Measurements from ENCODE around the gene GRAMD2A. TPM values are rescaled to one million over a fixed set of nuclear protein-coding genes. Genes with fewer than 3 reads are reported as not detected.

The GRAMD2A gene
- total RNA-seq, 4 donors from 2014 or later: 0.41 to 1.4 TPM; not detected in 2

GRCh38 chr15:72202302-72202701 is 4.7 kb upstream of the GRAMD2A start:
- H3K27me3 ChIP-seq: peaks cover 7% of the 10 kb centered on the region
- no peak overlapping the region for H3K27ac ChIP-seq
- in situ Hi-C loops (cut with MboI; ENCODE audit: low pct_ligation_motif_present in 1 of 4, low pct_unique_long_range_greater_than_20kb in 1 of 4, low sequenced_read_pairs in 3 of 4): loop anchor here in 1 of 4 donors (10.0 kb wide), 1 partner anchor 72 kb away; the partner anchor contains the start of gene PARP6
- peaks cover 0 to 13% (median 2%) of the 10 kb centered on the region in 4 donors for H3K4me1 ChIP-seq
- H3K9me3 ChIP-seq: no peaks in the 10 kb centered on the region
- H3K36me3 ChIP-seq: peaks cover 0 to 65% (median 29%) of the 10 kb centered on the region in 4 donors
- no peak for DNase-seq
- TF ChIP-seq POLR2AphosphoS5 (IDR thresholded peaks at IDR 0.05): no peak
- no peak for TF ChIP-seq POLR2A (IDR thresholded peaks at IDR 0.05)
- no peak for TF ChIP-seq CTCF (IDR thresholded peaks at IDR 0.05)
- no peak for TF ChIP-seq EP300 (IDR thresholded peaks at IDR 0.05; ENCODE audit: low read depth)
- H3K4me3 ChIP-seq: no peak overlapping the region
- 94% methylated on average over 13 of the region's 13 CpGs; no CpG with 5 or more reads in 1 of the 2 donors for WGBS, 2 donors (ENCODE audit: low coverage in 1 of 2)
- intact Hi-C loops (cut with DNase I; ENCODE audit: low total_unique reads): no loop called here

DNA sequence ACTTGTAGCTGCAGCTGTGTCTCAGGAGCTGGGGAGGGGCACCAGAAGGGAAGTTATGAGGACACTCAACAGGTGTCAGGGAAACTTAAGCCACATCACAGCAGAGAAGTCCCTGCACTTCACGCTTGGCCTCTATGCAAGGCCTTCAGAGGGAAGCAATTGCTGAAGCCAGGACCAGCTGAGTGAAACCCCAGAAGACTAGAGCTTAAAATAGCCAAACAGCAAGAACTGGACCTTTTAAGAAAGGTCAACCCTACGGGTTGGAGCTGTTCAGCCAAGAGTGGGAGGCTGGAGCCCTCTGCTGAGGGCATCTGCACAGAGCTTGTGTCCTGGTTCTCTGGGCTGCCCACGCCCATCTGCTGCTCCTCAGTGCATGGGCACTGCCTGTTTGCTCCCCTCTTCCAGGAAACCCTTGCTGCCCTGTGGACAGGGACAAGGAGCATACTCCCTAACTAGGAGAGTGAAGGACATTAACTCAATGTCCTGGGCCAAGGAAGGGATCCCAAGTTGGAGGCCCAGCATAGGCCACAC is 3.9 kb upstream of the GRAMD2A start:
- in situ Hi-C loops (cut with MboI; ENCODE audit: low pct_ligation_motif_present in 1 of 4, low pct_unique_long_range_greater_than_20kb in 1 of 4, low sequenced_read_pairs in 3 of 4) (loop anchor here in 1 of 4 donors (10.0 kb wide), 1 partner anchor 73 kb away; the partner anchor contains the start of gene PARP6), intact Hi-C loops (cut with DNase I; ENCODE audit: low total_unique reads) (loop anchor here (2.0 kb wide), 1 partner anchor 85 kb away; no protein-coding TSS in a partner anchor)
- DNase-seq: no peak
- peaks cover 16% of the 10 kb centered on the region for H3K27me3 ChIP-seq
- no peak overlapping the region for H3K4me3 ChIP-seq
- H3K36me3 ChIP-seq: peaks cover 0 to 57% (median 25%) of the 10 kb centered on the region in 4 donors
- H3K4me1 ChIP-seq: peaks cover 0 to 19% (median 5%) of the 10 kb centered on the region in 4 donors
- H3K9me3 ChIP-seq: no peaks in the 10 kb centered on the region
- 83% methylated on average over 3 of the region's 3 CpGs; no CpG with 5 or more reads in 1 of the 2 donors for WGBS, 2 donors (ENCODE audit: low coverage in 1 of 2)
- no peak overlapping the region for H3K27ac ChIP-seq
- no peak for TF ChIP-seq CTCF (IDR thresholded peaks at IDR 0.05)
- TF ChIP-seq POLR2AphosphoS5 (IDR thresholded peaks at IDR 0.05): no peak
- no peak for TF ChIP-seq POLR2A (IDR thresholded peaks at IDR 0.05)
- TF ChIP-seq EP300 (IDR thresholded peaks at IDR 0.05; ENCODE audit: low read depth): no peak

DNA sequence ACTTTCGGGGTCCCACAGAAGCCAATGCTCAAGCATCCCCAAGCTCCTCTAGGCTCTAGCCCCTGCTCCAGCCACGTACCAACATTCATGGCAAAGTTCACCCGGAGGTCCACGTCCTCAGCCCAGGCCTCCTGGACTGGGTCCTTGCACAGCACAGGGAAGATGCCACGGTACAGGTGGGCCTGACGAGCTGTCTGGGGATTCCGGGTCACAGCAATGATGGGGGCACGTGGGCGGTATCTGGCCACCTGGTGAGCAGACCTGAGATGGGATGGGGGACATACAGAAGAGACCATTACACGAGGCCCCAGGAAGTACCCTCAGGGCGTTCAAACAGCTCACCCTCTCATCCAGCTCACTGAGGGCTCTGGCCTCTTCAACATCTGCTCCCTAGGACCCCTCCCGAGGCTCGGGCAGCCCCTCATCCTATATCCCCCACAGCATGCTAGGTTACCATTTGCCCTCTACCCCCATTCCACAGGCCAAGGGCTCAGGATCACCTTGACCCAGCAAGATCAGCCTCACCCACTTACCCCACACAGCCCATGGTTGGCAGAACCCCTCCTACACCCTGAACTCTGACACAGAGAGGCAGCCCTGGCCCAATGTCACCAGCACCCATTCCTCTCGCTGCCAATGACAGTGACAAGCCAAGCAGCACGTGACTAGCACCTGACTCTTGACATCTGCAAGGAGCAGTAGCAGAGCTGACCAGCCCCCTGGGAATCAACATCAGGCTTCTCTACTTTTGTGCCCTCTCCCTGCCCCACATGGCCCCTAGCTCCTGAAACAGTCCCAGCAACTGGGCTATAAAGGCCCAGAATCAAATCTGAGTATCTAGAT is 3.0 kb upstream of the GRAMD2A start:
- Histone ChIP-seq H3K4me3 (no peak overlapping the region), H3K27me3 (peaks cover 23% of the 10 kb centered on the region), H3K4me1 (peaks cover 0 to 19% (median 5%) of the 10 kb centered on the region in 4 donors), H3K27ac (peak overlapping the region in 3 of 4 donors; percentile 27 to 44 (median 43)), H3K9me3 (no peaks in the 10 kb centered on the region), H3K36me3 (peaks cover 0 to 48% (median 19%) of the 10 kb centered on the region in 4 donors)
- intact Hi-C loops (cut with DNase I; ENCODE audit: low total_unique reads): loop anchor here (2.0 kb wide), 1 partner anchor 86 kb away; no protein-coding TSS in a partner anchor
- 83% methylated on average over 15 of the region's 15 CpGs; no CpG with 5 or more reads in 1 of the 2 donors for WGBS, 2 donors (ENCODE audit: low coverage in 1 of 2)
- DNase-seq: no peak
- TF ChIP-seq POLR2AphosphoS5 (IDR thresholded peaks at IDR 0.05) (no peak), CTCF (IDR thresholded peaks at IDR 0.05) (no peak)
- in situ Hi-C loops (cut with MboI; ENCODE audit: low pct_ligation_motif_present in 1 of 4, low pct_unique_long_range_greater_than_20kb in 1 of 4, low sequenced_read_pairs in 3 of 4): loop anchor here in 1 of 4 donors (10.0 kb wide), 1 partner anchor 74 kb away; the partner anchor contains the start of gene PARP6

DNA sequence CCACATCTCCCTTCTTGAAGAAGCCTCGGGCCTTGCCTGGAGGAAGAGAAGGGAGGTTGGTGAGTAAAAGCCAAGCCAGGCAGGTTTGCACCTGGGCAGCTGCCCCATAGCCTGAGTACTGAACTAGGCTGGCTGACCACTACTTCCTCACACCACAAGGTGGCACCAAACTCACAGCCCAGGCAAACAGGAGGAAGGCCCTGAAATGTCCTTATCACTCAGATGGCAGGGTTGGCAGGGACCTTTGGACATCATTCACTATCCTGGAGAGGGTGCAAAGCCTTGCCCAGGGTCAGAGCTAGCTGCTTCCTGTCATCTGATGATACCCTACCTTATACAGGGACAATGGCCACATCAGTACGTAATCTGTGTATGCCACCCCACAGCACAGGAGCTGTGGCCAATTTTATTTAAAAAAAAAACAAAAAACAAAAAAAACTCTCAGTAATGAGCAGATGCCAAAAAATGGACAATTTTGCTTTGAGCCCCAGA is 2.2 kb upstream of the GRAMD2A start:
- H3K9me3 ChIP-seq: no peaks in the 10 kb centered on the region
- intact Hi-C loops (cut with DNase I; ENCODE audit: low total_unique reads): loop anchor here (2.0 kb wide), 1 partner anchor 87 kb away; no protein-coding TSS in a partner anchor
- TF ChIP-seq POLR2AphosphoS5 (IDR thresholded peaks at IDR 0.05) (peak in 1 of 3 donors; percentile 32), CTCF (IDR thresholded peaks at IDR 0.05) (peak; percentile 90 to 94 (median 91)), POLR2A (IDR thresholded peaks at IDR 0.05) (no peak), EP300 (IDR thresholded peaks at IDR 0.05; ENCODE audit: low read depth) (no peak)
- 37% methylated on average over 2 of the region's 2 CpGs; no CpG with 5 or more reads in 1 of the 2 donors for WGBS, 2 donors (ENCODE audit: low coverage in 1 of 2)
- no peak overlapping the region for H3K4me3 ChIP-seq
- H3K36me3 ChIP-seq: peaks cover 0 to 41% (median 16%) of the 10 kb centered on the region in 4 donors
- H3K27ac ChIP-seq: peak overlapping the region in 3 of 4 donors; percentile 27 to 44 (median 43)
- peaks cover 31% of the 10 kb centered on the region for H3K27me3 ChIP-seq
- in situ Hi-C loops (cut with MboI; ENCODE audit: low pct_ligation_motif_present in 1 of 4, low pct_unique_long_range_greater_than_20kb in 1 of 4, low sequenced_read_pairs in 3 of 4): loop anchor here in 1 of 4 donors (10.0 kb wide), 1 partner anchor 75 kb away; the partner anchor contains the start of gene PARP6
- DNase-seq: peak; percentile 88
- peaks cover 0 to 19% (median 5%) of the 10 kb centered on the region in 4 donors for H3K4me1 ChIP-seq

Data from transverse colon (tissue), 4 donors.